Daoy (cell line): Measurements from ENCODE around the gene ZNF275. TPM values are rescaled to one million over a fixed set of nuclear protein-coding genes. Genes with fewer than 3 reads are reported as not detected.
"Not testable (repeated sequence)": the region's sequence is repeated elsewhere in the genome, so short reads cannot be mapped to it uniquely, and the experiment has no call there.

Experiments
- DNase-seq: peaks from one replicate; pipeline ENCODE4 v3.0.0-alpha.2; 2015; ENCODE audit warnings: low read depth
- total RNA-seq: library from RNA; depleted of rRNA; stranded (reverse); fragments of >200 nt; shearing (Covaris generic); gene quantifications from 2 replicates; pipeline ENCODE4 v1.2.3, GENCODE V29; 2014

Gene ZNF275
- total RNA-seq, 1 experiment from 2014 or later = 5.2 TPM

DNA sequence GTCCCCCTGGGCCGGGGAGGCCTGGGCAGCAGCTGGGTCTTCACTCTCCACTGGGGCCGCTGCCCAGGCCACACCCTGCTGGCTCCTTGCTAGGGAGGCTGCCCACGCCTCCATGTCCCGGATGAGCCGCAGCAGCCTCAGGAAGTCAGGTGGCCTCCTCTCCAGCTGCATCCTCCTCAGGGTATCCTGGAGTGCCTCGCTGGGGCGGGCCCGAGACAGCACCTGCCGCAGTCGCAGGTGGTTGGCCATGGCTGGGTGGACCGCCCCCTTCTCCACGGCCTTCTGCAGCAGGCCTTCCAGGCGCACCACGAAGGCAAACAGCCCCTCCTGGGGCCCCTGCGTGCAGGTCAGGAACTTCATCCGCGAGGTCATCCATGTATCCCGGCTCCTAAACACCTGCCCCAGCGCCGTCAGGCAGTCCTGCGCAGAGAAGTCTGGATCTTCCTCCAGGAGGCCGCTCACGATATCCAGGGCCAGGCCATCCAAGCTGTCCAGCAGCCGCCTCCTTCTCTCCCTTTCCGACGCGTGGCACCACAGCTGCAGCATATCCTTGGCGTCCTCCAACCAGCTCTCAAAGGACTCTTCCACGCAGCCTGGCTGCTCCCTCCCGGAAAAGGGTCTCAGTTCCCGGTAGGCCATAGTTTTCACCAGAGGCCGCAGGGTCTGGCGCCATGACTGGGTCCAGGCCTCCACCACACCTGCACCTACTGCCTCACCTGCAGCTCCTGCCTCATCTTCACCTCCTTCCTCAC is 14.5 kb upstream of the ZNF275 start:
- no peak for DNase-seq

DNA sequence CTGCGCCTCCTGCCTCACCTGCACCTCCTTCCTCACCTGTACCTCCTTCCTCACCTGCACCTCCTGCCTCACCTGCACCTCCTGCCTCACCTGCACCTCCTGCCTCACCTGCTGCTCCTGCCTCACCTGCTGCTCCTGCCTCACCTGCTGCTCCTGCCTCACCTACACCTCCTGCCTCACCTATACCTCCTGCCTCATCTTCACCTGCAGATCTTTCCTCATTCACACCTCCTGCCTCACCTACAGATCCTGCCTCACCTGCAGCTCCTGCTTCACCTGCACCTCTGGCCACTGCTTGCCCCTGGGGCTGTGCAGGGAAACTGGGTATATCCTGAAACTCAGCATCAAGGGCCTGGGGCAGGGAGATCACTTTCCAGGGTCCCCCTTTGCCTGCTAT is 13.9 kb upstream of the ZNF275 start:
- DNase-seq = not testable (repeated sequence)

DNA sequence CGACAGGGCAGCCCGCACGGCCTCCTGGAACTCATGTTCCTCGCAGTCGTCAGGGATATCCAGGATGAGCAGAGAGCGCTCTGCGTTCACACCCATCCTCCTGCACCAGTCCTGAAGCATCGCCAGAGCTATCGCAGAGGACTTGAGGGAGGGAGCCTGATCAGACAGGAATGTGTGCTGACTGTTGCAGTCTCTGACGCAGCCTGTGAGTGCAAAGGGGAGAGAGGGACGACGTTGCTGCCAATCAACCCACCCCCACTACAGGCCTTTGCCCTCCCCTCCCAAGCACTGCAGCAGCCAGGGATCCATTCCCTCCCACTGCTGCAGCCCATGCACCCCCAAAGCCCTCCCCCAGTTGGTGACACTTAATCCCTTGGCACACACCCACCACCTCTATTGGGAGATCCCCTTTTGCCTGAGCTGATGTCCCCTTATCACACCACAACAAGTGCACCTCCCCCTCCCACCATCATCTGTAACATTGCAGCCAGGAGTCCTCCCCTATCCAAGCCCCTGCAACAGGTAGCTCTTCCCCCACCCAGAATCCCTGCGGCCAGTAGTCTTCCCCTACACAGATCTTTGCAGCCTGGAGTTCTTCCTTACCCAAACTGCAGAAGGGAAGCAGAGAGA is 13.3 kb upstream of the ZNF275 start:
- DNase-seq = no peak

DNA sequence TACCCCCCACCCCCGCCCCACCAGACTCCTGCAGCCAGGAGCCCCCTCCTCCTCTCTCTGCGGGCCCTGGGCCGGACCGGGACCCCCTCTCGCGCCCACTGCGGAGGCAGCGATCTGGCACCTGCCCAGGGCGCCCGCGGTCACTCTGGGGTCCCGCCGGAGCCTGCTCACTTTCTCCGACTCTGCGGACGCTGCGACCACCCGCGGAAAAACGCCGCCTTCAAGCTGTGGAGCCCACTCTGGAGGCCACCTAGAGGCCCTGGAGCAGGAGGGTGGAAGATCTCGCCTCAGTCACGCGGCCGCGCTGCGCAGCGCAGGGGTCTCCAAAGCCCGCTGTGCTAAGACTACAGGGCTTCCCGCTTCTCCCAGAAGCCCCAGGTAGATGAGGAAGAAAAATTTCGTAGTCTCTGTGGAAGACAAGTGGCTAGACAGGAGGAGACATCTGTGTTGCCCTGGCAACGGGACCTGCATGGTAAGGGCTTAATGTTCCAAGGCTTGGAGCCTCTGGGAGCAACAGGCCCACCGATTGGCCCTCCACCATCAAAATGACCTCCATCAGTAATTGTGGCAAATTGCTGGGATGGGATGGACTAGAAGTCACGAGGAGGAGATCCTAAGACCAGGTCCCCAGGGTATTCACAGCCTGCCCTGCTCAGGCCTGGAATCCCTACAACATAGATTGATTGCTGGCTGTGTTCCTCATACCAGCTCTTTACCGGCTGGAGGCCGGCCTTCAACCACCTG is 12.4 kb upstream of the ZNF275 start, which contains the start of gene PNMA6F:
PNMA6F (minus strand) TSS at position 387 of the 744 bp plus-strand sequence. CDS start 1,093 bp downstream, outside the sequence.
- DNase-seq = no peak

DNA sequence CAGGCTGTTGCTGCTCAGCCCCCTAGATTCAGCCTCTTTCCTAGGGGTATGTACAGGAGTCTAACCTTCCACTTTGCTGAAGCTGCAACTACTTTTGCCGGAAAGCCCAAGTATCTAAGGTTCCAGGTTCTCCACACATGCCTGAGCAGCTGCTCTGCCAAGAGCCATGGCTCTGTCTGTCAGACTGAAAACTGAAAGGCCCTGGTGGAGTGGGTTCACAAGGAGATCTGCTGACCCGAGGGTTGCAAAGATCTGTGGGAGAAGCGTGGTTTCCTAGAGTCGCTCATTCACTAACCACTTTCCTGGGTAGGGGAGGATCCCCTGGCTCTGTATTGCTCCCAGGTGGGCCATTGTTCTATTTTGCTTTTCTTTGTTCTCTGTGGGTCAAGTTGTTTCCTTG is 6.4 kb upstream of the ZNF275 start:
- DNase-seq = no peak

DNA sequence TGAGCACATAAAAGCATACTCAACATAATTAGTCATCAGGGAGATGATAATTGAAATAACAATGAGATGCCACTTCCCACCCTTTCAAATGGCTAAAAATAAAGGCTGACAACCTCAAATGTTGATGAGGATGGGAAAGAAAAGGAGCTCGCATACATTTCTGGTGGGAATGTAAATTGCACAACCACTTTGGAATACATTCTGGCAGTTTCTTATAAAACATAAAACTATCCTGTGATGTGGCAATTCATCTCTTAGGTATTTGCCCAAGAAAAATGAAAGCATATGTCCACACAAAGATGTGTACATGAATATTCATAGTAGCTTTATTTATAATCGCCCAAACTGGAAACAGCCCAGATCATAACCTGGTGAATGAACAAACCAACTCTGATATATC is 687 bp upstream of the ZNF275 start:
- no peak for DNase-seq

DNA sequence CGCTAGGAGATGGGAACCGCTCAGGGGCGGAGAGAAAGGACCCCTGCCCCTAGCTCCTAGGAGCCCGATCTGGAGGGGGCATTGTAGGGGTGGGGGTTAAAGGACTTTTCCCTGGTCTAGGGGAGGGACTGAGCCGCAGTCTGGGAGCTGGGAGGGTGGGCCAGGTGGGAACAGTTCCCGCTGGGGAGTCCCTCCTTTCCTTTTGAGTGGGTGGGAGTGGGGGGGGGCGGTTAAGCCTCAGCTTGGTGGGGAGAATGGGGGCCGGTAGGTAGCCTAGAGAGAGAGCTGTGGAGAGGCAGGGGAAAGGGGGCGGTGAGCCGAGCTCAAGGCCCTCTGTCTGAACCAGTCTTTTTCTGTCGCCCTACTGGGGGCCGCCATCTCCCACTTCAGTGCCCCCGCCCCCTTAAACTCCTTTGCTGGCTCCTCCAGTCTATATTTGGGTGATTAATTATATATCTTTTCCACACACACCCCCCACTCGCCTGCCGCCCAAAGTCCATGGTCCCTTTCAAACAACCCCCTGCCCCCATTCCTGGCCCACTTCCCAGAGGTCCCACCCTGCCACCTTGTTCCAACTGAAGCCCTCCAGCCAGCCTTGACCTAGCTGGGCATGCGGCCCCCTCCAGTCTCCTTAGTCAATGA is 822 bp downstream of the ZNF275 start:
- DNase-seq = no peak

DNA sequence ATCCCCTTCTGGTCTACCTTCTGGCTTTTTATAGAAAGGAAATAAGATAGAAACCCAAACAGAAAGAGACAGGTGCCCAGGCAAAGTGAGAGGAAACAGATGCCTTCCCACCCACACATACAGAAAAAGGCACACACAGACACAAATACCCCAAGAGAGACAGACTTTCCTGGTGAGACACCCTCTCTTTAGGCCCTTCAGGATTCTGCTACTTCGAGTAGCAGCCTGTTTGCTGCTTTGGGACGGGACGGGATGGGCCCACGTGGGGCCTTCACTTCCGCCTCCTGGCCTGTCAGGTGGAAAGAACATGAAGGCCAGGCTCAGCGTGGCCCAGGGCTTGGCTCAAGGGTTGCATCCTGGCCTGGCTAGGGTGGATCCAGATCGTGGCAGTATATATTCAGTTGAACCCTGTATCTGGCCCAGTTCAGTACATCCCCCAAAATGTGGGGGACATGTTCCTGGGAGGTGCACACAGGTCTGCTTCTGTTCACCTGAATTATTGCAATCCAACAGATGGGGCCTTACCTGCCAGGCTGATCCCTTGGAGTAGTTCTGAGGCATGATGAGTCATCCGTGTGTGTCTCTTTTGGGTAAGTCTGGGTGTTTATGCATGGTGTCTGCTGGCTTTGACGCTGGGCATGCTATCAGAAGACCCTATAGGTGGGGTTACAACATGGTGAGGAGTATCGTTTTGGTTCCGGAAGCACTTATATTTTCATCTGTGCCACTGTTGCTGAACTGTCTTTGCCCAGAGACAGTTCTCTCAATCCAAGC is 2.4 kb downstream of the ZNF275 start:
- DNase-seq = no peak

DNA sequence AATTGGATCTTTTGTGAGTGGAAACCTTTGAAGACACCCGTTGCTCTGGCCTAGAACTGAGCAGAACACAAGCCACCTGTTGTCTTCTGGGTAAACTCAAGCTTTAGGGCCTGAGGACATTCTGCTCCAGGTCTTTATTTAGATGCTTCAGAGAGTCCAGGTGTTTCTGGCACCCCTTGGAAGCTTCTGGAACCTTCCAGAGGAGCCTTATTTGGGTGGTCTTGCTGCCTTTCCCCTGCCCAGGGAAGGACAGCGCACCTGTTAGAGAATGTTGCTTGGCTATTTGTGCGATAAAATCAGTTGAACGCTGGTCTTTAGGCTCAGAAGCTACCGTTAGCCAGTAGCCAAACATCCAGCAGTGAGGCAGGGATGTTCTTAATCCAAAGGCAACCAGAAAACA is 3.0 kb downstream of the ZNF275 start:
- DNase-seq = no peak

DNA sequence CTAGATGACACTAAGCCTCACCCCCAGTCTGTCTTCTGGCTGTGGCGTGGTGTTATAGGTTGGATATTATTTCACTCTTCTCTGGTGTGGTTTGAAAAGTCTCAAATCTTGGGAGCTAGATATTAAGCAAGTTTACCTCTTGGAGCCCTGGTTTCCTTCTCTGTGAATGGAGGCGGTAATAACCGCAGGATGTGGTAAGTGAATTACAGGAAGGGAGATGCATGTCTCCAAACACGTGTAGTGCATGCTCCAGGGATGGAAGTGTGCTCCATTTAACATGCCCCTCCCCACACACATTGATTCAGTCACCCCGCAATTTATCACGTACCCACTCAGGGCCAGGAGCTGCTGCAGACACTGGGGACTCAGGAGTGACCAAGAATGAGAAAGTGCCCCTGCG is 4.9 kb downstream of the ZNF275 start:
- no peak for DNase-seq

DNA sequence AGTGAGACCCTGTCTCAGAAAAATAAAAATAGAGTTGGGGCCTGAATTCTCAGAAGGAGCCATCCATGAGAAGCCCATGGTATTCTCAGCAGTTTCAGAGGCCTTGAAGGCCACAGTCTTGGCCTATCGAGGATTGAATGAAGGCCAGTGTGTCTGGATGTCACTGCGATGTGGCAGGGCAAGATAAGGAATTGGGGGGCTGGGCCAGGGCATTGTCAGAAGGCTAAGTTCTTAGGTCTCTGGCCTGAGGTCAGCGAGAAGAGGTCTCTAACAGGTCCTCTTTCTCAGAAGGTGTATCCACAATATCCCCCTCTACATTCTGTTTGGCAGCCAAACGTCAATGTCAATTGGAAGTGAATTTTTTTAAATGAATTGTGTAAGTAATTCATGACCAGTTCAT is 5.7 kb downstream of the ZNF275 start:
- no peak for DNase-seq

DNA sequence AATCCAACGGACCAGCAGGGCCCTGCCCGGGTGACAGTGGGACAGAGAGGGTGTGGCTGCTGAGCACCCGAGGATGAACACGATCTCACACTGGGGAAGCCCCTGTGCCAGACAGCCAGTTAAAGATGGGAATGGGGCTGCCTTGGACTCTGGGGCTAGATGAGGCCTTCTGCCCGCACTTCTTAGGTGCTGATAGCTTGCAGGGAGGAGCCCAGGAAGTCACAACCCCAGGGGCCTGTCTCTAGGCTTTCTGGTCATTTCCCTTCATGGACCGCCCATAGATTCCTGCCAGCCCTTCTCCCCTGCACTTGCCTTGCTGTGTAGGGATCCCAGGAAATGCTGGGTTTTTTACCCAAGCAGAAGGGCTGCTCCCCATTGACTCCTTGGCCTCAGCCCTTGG is 6.2 kb downstream of the ZNF275 start:
- DNase-seq = no peak

DNA sequence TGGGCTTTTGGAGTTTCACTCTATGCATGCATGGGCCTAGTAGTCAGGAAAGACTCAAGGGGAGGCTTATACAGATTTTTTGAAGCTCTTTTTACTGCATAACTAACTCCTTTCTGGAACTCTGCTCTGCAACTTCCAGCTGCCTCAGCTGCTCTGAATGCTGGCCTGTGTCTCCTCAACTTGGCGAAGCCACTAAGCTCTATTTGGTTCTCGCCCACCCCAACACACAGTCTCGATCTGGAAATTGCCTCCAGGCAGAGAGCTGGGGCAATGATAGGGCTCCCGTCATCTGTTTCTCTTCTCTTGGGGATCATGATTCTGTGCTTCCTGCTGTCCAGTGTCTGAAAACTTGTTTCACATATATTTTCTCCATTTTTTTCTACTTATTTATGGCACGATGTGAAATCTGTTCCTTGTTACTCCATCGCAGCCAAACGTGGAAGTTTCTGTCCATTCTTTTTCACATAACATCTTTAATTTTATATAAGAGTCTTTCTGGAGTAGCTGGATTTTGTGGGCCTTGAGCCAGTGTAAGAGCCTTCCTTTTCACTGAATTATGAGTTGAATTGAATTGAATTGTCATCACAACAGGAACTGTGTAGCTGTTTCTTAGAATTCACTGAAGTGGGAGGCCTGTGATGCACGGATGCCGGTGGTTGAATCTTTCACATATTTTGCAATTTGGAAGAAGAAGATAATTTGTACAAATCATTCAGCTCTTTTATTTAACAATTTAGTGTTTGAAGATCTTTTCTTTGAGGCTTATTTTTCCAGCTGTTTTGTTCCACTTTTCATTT is 9.0 kb downstream of the ZNF275 start:
- DNase-seq = no peak

DNA sequence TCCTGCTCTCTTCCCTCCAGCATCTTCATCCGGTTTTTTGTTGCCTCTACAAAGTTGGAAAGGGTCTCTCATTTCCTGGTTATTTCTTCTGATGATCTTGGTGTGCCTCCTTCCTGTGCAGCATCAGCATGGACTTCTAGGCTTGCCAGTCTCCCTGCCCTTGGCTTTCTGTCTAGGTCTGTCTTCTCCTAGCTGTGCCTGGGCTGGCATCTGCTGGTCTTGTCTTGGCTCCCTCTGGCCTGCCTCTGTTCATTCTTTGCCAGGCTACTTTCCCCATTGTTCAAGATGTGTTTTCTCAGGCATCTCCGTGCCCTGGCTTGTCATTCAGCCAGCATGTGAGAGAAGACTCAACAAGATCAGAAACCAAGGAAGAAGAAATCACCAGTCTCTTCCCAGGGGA is 9.7 kb downstream of the ZNF275 start:
- DNase-seq = no peak

DNA sequence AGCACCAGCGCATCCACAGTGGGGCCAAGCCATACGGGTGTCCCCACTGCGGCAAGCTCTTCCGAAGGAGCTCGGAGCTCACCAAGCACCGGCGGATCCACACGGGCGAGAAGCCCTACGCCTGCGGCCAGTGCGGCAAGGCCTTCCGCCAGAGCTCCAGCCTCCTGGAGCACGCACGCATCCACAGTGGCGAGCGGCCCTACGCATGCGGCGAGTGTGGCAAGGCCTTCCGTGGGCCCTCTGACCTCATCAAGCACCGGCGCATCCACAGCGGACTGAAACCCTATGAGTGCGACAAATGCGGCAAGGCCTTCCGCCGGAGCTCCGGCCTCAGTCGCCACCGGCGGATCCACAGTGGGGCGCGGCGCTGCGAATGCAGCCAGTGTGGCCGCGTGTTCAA is 13.6 kb downstream of the ZNF275 start:
- DNase-seq = no peak

DNA sequence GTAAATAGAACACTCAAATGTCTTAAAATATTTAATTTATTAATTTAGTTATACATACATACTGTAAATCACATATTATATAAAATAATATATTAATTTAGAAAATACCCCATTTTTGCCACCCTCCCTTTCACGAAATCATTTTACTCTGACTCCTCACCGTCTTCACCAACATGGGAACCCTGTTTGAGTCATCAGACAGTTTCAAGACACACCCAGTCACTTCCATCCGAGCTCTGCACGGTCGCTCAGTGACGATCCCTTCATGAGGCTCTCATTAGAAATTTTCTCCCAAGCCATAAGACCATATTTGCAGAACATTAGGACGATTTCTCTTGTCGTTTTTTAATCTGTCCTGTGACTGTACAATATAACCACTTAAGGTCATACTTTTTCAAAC is 14.5 kb downstream of the ZNF275 start:
- DNase-seq = no peak

DNA sequence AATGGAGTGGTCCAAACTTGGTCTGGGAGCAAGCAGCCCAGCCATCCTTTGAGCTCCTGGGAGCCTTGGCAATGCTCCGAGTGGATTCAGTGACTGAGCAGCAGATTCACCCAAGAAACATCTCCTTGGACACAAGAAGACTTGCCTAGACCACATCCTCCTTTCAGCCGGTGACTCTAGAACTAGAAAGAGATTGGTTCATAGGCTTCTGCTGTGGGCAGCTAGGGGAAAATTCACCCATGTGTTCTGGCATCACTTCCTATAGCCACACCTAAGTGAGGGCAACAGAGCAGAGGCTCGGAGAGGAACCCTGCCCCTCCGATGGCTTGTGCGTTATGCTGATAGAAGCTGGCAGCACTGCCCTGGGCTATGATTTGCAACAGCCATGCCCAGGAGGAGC is 16.0 kb downstream of the ZNF275 start:
- no peak for DNase-seq

DNA sequence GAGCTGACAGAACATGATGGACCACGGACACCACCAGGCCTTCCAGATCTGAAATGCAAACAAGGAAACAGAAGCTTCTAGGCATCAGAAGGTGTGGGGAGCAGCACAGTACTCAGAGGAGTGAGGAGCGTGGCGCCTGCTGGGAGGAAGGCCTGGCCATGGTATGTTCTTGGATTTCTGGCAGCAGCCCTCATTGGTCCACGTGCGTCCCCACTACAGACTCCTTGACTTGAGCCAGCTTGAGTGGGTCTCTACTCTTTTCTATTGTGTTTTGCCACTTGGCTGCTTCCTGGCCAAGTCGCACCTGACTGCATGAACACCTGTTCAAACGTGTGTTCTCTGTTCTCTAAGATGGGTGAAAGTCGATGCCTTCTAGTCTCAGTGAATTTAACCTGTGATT is 18.0 kb downstream of the ZNF275 start:
- no peak for DNase-seq

DNA sequence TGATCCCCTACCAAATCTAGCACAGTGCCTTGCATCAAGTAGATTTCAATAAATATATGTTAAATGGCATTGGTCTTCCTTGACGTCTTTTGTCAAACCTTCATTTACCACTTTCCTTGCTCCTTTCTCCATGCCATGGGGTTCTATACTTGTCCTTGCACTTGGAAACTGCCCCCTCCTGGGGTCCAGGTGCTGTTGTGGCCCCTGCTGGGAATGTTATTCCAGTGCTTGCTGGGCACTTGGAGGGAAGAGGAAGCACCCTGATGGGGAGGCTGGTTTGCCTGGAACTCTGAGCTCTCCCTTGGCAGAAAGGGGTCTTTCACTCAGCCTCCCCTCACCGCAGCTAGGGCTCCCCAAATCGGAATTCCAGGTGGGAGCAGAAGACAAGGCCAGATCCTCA is 18.9 kb downstream of the ZNF275 start:
- no peak for DNase-seq

DNA sequence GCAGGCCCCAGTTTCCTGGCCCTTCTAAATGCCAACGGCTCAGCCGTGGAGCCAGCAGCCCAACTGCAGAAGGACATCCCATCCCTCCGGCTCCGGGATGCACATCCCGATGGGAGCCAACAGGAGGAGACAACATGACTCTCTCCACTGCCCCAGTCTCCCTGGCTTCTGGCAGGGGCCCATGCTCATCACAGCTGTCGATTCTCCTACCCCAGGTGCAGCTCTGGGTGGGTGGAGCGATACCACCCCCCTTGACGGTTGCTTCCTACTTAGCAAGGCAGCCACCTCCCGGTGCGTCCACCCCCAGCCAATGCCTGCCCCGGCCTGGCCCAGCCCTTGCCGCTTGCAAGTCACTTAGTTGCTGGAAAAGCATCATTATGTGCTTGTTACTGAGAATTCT is 19.5 kb downstream of the ZNF275 start:
- DNase-seq = no peak

DNA sequence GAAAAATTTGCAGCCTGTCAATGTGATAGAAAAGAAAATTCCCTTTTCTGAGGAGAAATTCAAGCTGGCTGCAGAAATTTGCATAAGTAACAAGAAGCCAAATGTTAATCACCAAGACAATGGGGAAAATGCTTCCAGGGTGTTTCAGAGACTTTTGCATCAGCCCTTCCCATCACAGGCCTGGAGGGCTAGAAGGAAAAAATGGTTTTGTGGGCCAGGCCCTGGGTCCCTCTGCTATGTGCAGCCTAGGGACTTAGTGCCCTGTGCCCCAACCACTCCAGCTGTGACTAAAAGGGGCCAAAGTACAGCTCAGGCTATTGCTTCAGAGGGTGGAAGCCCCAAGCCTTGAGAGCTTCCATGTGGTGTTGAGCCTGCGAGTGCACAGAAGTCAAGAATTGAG is 23.9 kb downstream of the ZNF275 start:
- no peak for DNase-seq
